Renal cortical epithelial cell (primary cell): Measurements from ENCODE around the gene BBS7. TPM values are rescaled to one million over a fixed set of nuclear protein-coding genes. Genes with fewer than 3 reads are reported as not detected.

Experiments
- DNase-seq: peaks from one replicate; pipeline ENCODE4 v3.0.0-alpha.2; 2011; ENCODE audit warnings: low read depth
- total RNA-seq: library from RNA; depleted of rRNA; stranded (reverse); fragments of >200 nt; gene quantifications from 2 replicates; pipeline ENCODE4 v1.2.3, GENCODE V29; 2014

The BBS7 gene
- total RNA-seq, 1 donor from 2014 or later, result 27.3 TPM

DNA sequence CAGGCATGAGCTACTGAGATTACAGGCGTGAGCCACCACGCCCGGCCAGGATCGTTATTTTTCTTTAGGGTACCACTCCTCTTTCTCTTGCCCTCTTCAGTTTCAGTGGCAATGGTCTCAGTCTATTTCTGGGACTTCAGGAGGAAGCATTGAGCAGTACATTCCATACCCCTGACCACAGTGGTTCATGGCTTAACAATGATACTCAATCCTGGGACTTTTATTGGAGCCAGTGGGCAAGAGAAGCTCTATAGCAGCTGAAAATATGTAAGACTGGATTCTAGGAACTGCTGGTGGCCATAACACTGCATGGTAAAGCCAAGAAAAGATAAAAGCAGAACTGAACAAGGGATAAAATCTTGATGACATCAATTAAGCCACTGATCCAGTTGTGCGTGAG lies 40.8 kb downstream of the BBS7 start:
- no peak for DNase-seq

- peak; percentile 6 for DNase-seq
Measured at GRCh38 chr4:121827853-121828252, 42.4 kb downstream of the BBS7 start.

DNA sequence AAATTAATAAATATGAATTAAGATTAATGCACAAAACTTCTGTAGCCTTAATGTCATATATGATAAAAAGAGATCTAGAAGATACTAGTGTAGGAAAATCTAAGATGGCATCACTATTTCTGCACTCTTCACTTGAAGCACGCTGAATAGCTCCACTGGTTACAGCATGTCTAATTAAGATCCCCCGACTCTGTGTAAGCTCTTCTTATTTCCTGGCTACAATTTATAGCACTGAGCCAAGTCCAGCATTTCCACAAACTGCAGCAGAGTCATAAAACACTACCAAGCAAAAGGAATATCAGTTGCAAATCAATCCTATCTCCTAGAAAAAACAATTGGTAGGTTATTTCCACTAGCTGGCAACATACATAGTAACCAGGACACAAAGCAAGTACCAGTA lies 45.3 kb downstream of the BBS7 start:
- DNase-seq, result no peak

GRCh38 chr4:121824171-121824527 lies 46.1 kb downstream of the BBS7 start:
- no peak for DNase-seq

- DNase-seq, result peak; percentile 92
Measured at GRCh38 chr4:121823505-121824170, 46.6 kb downstream of the BBS7 start, which contains the start of gene CCNA2. Gene CCNA2, minus strand, starts transcription at chr4:121823883. Its CDS starts 255 bp downstream, at chr4:121823628.

- DNase-seq, result no peak
Measured at GRCh38 chr4:121822796-121823504, 47.3 kb downstream of the BBS7 start.

- DNase-seq, result no peak
Measured at GRCh38 chr4:121822047-121822446, 48.2 kb downstream of the BBS7 start.

DNA sequence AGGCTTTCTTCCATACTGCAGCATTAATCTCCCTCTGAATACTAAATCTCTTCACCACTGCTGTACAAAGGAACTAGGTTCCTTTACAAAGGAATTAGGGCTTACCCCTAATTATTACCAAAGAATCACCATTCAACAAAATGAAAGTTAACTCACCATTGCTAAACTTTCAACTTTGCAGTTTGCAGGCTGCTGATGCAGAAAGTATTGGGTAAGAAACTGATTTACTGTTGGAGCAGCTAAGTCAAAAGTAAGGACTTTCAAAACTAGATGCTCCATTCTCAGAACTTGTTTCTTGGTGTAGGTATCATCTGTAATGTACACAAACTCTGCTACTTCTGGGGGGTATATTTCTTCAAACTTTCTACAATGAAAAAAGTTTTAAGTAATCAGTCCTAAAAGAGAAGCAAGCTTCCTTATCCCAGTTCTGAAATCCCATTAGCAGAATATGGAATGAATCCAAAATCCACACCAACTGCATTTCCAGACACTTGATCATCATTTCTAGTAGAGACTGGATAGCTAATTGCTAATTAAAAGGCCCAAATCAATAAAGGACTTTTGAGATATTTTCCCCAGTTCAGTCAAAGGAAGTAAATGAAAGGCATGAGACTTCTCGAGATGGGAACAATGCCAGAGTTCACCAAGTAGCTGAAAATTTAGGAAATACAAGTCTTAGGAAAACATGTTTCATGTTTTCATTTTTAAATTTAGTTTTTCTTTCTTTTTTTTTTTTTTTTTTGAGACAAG lies 50.9 kb downstream of the BBS7 start:
- peak; percentile 79 for DNase-seq

DNA sequence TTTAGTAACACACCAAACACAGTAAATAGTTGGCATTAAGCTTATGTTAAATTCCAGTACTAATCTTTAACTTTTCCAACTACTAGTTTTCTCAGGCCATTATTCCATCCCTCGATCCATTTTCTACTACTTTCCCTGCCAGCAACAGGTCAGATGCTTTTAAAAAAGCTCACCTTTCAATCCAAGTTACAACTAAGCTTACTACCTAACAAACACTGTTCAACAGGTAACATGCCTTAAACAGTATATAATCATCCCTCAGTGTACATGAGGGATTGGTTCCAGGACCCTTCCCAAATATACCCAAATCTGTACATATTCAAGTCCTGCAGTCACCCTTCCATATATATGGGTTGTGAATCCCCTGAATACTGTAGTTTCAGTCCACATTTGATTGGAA lies 52.1 kb downstream of the BBS7 start:
- no peak for DNase-seq

DNA sequence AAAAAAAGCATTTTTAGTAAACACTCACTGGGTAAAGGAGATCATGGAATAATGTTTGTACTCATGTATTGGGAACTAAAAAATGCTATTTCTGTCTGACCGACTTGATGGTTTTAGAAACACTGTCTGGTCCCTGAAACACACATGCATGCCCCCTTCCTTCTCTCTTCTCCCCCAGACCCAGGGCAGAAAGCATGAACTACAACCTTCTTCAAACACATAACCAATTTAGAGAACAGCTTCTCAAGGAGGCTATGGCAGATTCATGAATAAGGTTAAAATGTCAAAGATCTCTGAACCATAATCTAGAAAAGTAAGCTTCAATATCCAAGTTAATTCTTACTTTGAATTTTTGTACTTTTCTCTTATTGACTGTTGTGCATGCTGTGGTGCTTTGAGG lies 52.6 kb downstream of the BBS7 start:
- no peak for DNase-seq

- no peak for DNase-seq
Measured at GRCh38 chr4:121817006-121817405, 53.3 kb downstream of the BBS7 start.

DNA sequence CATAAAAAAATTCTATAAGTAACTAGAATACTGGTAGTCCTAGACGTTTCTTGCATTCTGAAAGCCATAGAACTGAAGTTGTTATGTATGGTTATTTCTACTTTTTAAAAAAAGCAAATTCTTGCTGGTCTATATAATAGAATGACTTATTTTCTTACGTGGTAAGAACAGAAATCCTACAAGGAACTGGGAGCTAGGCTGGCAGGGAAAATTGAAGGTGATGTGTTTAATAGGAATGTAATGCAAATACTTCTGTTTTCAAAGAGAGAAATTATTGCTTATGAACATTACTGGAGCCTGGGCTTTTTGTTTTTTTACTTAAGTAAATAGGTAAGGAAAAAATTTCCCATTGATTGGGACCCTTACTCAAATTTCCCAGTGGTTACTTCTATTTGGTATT lies 55.5 kb downstream of the BBS7 start:
- no peak for DNase-seq

GRCh38 chr4:121811122-121811521 lies 59.2 kb downstream of the BBS7 start:
- DNase-seq, result no peak

DNA sequence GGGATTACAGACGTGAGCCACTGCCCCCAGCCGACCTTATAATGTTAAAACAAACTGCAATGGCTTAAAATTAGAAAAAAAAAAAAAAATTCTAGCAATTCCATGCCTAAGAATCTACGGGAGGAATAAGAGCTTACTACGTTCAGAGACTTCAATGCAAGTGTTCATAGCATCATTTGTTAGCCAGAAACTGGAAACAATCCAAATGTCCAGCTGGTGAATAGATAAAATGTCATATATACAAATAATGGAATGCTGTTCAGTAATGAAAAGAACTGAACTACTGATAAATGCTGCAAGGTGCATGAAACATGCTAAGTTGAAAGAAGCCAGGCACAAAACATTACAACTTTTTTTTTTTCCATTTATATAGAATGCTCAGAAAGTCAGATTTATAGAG lies 63.9 kb downstream of the BBS7 start:
- no peak for DNase-seq

DNA sequence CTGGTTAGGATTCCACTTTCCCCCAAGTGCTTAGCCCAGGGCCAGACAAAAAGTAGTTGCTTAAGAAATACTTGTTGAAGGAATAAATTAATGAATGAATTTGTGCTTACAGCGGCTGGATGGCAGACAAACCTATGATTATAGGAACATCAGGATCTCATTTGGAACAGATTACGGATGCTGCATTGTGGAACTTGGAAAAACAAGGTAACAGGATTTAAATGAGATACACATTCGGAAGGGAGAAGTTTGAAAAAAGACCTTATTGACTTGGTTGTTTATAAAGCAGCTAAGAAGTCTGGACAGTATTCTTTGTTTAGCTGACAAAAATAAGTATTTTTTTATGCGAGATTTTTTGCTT lies 68.6 kb downstream of the BBS7 start:
- DNase-seq, result no peak

- peak; percentile 82 for DNase-seq
Measured at GRCh38 chr4:121800961-121801714, 69.1 kb downstream of the BBS7 start, which contains the start of gene EXOSC9. Gene EXOSC9, plus strand, starts transcription at chr4:121801323. Its CDS starts 102 bp downstream, at chr4:121801425.

DNA sequence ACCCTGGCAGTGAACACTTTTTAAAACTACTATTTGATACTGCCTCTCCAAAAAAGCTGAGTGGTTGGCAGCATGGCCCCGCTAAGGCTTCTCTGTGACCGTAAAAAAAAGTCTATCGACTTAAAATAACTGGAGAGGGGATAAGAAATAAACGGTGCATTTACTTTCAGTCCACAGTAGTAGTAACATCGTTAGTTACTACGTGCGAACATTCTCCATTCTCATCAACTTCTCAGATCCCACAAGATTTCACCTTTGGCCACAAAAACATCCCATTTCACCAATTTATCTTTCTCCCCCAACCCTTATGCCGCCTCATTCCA lies 69.7 kb downstream of the BBS7 start:
- DNase-seq, result no peak

DNA sequence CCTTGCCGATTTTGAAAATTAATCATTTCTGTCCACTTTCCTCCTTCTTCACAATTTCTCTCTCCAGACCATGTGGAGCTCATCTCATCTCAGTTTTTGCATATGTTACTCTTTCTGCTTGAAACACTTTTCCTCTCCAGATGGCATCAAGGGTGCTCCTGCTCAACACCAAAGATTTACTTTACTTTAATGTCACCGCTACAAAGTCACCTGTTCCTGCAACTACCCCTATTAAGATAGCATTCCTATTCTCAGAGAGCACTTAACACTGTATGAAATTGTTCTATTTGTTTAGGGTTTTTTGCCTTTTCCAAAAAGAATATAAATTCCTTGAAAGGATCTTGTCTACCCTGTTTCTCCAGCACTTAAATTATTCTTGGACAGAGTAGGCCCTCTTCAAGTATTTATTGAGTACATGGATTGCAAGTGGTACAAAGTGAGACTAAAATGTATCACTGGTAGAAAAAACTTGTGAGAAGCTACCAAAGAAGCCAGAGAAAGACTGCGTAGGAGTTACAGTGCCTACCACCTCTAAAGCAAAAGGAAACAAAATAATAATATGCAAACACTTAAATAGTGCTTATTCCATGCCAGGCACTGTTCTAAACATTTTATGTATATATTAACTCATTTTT lies 70.3 kb downstream of the BBS7 start:
- no peak for DNase-seq

GRCh38 chr4:121799208-121799823 lies 71.0 kb downstream of the BBS7 start:
- DNase-seq, result no peak

DNA sequence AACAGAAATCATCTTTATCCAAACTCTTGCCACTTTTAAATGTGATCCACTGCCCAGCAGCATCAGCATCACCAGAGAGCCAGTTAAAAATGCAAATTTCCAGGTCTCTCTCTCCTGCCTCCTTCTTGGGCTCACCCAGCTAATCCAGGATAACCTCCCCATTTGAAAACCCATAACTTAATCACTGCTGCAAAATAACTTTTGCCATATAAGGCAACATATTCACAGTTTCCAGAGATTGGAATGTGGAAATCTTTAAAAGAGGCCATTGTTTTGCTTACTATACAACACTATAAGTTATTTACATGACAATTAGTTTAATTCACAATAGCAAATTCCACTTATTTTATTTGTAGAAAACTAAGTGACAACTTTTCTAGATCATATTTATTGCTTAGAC lies 74.0 kb downstream of the BBS7 start:
- no peak for DNase-seq

DNA sequence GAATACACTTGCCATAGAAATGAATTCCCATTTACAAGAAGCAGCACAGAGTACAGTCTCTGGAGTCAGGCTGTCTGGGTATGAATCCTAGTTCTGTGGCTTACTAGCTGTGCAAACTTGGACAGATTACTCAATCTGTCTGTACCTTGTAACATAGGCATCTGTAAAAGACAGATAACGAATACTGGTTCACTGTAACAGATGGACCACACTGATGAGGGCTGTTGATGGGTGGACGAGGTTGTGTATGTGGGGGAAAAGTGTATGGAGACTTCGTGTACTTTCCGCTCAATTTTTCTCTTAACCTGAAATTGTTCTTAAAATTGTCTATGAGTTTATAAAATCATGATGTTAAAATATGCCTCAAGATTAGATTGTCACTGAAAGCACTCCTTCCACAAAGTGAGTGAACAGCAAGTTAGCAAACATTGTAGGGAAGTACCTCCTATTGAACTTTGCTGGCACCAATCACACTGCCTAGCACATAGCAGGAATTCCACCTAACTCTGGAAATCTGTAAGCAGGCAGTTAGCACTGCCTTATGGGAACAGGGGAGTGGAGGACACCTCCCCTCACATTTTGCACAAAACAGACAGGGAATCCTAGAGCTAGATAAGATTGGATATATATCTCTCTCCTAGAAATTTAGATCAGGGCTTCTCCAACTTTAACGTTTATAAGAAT lies 75.6 kb downstream of the BBS7 start:
- peak; percentile 18 for DNase-seq
